ENCODE data around the gene ETV2.
A peak's percentile ranks its signal among the peaks of the same experiment; 100 is the strongest.
"Not testable (repeated sequence)": the region's sequence is repeated elsewhere in the genome, so short reads cannot be mapped to it uniquely, and the experiment has no call there.

The ETV2 gene

DNA sequence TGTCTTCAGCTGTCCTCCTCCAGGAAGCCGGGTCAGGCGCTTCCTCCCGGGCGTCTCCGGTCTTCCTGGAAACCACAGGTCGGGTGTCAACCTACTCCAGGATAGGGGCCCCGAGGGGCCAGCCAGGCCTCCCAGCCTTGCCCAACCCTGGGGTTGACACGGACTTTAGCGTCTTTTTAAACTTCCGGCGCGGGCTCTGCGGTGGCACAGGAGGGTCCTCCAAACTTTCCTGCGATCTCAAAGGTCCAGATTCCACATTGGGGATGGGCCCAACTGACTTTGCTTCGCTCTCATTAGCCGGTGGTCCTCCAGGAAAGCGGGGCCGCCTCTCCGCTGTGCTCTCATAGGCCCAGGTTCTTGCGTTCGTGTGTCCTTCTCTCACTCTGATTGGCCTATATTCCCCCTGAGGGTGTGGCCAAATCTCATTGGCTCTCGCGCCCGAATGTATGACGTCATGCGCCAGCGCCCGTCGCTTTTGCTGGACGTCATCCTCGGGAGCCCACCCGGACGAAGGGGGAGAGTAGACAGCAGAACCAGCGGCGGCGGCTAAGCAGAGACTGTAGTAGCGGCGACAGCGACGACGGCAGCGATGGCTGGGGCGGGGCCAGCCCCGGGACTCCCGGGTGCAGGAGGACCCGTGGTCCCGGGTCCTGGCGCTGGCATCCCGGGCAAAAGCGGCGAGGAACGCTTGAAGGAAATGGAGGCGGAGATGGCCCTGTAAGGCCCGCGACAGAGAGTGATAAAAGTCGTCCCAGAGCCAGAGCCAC is 12.8 kb upstream of the ETV2 start, which contains the start of gene RBM42:
RBM42 (plus strand) TSS at position 472 of the 767 bp plus-strand sequence; CDS start at position 590, 118 bp downstream.
- peak; percentile 78 to 97 (median 95) for DNase-seq

- DNase-seq = no peak
Observed at GRCh38 chr19:35629332-35629633, 12.3 kb upstream of the ETV2 start.

DNA sequence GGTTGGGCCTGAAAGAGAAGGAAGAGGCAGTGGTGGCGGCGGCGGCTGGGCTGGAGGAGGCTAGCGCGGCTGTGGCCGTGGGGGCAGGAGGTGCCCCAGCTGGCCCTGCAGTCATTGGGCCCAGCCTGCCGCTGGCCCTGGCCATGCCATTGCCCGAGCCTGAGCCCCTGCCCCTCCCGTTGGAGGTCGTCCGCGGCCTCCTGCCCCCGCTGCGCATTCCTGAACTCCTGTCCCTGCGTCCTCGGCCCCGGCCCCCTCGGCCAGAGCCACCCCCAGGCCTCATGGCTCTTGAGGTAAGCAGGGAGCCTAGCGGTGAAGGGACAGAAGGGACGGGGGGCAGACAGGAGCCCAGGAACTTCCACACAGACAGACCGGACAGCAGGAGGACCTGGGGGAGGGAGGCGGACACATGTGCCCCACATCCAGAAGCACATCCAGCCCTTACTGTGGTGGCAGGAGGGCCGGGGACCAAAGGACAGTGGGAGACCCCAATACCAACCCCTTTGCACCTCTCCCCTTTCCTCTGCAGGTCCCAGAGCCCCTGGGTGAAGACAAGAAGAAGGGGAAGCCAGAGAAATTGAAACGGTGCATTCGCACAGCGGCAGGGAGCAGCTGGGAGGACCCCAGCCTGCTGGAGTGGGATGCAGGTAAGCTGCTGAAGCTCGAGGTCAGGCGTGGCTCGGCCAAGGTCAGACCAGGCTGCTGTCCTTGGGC is 7.7 kb upstream of the ETV2 start:
- DNase-seq = no peak

DNA sequence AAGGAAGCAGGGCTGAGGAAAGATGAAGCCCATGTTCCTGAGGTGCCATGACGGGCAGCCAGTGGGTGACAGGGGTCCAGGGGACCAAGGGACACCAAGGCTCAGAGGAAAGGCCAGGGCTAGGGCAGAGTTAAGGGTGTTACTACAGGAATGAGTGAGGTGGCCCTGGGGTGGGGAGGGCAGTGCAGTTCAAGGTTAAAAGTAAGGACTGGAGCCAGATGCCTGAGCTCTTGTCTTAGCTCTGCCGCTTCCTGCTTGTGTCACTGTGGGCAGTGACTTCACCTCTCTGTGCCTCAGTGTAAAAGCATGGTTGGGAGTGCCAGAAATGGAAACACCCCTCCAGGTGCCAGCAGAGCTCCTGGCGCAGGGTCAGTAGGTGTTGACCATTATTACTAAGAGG is 4.9 kb upstream of the ETV2 start:
- no peak for DNase-seq

- no peak for DNase-seq
Observed at GRCh38 chr19:35637165-35637564, 4.4 kb upstream of the ETV2 start.

DNA sequence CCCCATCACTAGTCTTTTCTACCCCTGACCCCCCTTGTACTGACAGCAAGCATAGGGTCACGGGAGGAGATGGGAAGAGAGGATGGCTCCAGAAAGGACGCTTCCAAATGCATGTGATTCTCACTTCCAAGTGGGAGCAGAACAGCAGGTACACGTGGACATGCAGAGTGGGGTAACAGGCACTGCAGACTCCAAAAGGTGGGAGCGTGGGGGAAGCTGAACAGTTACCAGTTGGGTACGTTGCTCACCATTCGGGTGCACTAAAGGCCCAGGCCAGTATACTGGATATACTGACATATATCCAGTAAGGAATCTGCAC is 2.3 kb upstream of the ETV2 start:
- DNase-seq = no peak

DNA sequence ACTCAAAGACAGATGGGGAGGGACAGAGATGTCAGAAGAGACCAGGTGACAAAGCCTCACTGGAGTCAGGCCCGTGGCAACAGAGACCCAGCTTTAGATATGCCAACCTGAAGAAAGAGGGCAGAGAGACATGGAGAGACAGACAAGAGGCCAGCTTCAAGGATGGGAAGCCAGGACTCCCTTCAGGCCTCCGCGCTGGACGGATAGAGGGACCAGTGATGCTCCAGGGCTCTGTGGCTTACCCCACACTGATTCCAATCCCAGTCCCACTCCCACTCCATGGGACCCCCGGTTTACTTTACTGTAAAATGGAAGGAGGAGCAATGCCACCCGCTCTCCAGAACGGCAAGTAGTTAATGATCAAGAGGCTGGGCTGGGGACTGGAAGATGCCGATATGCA is 1.7 kb upstream of the ETV2 start:
- DNase-seq = no peak

- DNase-seq = no peak
Observed at GRCh38 chr19:35642312-35642711, 767 bp downstream of the ETV2 start.

- DNase-seq = no peak
Observed at GRCh38 chr19:35642798-35643254, 1.3 kb downstream of the ETV2 start.

DNA sequence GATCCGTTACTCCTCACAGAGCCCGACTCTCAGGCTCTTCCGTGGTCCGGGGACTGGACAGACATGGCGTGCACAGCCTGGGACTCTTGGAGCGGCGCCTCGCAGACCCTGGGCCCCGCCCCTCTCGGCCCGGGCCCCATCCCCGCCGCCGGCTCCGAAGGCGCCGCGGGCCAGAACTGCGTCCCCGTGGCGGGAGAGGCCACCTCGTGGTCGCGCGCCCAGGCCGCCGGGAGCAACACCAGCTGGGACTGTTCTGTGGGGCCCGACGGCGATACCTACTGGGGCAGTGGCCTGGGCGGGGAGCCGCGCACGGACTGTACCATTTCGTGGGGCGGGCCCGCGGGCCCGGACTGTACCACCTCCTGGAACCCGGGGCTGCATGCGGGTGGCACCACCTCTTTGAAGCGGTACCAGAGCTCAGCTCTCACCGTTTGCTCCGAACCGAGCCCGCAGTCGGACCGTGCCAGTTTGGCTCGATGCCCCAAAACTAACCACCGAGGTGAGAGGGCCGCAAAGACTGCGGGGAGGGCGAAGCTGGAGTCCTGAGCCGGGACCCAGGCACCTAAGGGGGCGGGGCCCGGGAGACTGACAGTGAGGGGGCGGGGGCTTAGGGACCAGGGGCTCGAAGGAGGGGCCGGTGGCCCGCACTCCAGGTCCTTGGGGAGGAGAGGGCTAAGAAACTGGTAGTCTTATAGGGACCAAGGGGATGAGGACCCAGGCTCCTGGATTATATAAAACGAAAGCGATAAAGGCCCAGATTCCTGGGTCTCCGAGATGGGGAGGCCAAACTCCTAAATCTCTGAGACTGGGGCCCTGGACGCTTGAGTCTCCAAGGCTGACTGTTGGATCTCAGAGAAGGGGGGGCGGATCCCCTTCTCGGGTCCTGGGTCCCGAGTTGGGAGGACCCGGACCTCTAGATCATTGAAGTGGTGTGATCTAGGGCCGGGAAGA is 2.0 kb downstream of the ETV2 start:
- peak in 13 of 14 donors; percentile 7 to 72 (median 49) for DNase-seq

GRCh38 chr19:35644206-35644986 is 2.9 kb downstream of the ETV2 start:
- peak in 13 of 14 donors; percentile 9 to 90 (median 52) for DNase-seq

- peak in 11 of 14 donors; percentile 3 to 60 (median 23) for DNase-seq
Observed at GRCh38 chr19:35644987-35645679, 3.6 kb downstream of the ETV2 start.

- no peak for DNase-seq
Observed at GRCh38 chr19:35645680-35646511, 4.4 kb downstream of the ETV2 start.

DNA sequence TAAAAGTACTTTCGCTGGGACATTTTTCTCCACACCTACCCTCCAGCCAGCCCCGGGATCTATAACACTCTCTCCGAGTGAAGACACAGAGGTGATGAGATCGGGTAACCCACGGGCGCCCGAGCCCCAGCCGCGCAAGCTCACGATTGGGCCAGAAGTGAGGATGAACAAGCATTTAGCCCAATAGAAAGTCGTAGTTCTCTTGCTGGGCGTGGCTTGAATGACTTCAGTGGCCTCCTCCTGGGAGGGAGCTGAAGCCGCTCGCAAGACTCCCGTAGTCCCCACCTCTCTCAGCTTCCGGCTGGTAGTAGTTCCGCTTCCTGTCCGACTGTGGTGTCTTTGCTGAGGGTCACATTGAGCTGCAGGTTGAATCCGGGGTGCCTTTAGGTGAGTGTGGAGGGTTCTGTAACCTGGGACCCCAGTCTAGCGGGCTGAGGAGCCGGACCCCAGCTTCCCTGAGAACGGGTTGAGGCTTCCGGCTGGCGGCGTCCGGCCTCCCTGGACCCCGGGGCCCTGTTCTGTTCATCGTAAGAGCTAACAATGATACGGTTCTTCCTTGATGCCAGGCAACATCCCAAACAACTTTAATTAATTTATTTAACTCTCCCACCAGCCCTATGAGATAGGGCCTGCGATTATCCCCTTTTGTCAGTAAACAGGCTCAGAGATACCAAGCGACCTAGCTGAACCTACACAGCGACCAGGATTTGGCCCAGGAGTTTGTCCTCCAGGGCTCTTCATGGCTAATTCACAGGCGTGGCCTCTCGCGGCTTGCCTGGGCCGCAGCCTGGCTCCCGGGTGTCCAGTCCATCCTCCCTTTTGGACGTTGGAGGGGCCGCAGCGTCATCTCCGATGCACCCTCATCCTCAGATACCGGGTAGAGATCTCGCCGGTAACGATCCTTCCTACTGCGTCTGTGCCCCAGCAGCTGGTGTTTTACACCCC is 6.7 kb downstream of the ETV2 start, which contains the start of gene COX6B1:
COX6B1 (plus strand) TSS at position 307 of the 945 bp plus-strand sequence. CDS start 2,921 bp downstream, outside the sequence.
- peak; percentile 30 to 98 (median 90) for DNase-seq

DNA sequence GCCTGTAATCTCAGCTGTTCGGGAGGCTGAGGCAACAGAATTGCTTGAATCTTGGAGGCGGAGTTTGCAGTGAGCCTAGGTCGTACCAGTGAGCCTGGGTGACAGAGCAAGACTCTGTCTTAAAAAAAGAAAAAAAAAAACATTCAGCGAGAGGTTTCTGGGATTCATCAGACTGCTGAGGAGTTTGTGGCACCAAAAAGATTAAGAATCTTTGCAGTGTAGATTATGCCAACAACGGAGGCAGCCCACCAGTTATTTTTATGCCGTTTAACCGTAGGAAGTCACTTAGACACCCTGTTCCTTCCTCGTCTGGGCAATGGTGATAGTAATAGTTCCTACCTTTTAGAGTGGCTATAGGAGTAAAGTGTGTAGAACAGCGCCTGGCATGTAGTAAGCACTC is 9.0 kb downstream of the ETV2 start:
- no peak for DNase-seq

GRCh38 chr19:35654828-35655227 is 13.3 kb downstream of the ETV2 start:
- not testable (repeated sequence) for DNase-seq

- no peak for DNase-seq
Observed at GRCh38 chr19:35655600-35655999, 14.1 kb downstream of the ETV2 start.

- DNase-seq = no peak
Observed at GRCh38 chr19:35656700-35657099, 15.2 kb downstream of the ETV2 start.
